H9 (cell line): ENCODE measurements around the gene ZNF700. TPM values are rescaled to one million over a fixed set of nuclear protein-coding genes. Genes with fewer than 3 reads are reported as not detected.

Experiments used
- DNase-seq: peaks from one replicate; pipeline ENCODE4 v3.0.0-alpha.2; 2017
- H2AFZ ChIP-seq: one replicate; pipeline ENCODE4 v1.6.1; 2013; ENCODE audit warnings: mild to moderate bottlenecking, low read length, control low read depth, moderate library complexity
- H2AK5ac ChIP-seq: 2 replicates; pipeline ENCODE4 v1.6.1; 2013; ENCODE audit warnings: low read length, control low read depth, mixed read lengths; ENCODE audit not compliant: insufficient read length
- H2BK120ac ChIP-seq: one replicate; pipeline ENCODE4 v1.6.1; 2013; ENCODE audit warnings: low read depth, mild to moderate bottlenecking, low read length, control low read depth, inconsistent platforms; ENCODE audit not compliant: poor library complexity, severe bottlenecking
- H2BK12ac ChIP-seq: 2 replicates; pipeline ENCODE4 v1.6.1; 2013; ENCODE audit warnings: low read length, control low read depth, mixed read lengths, low read depth; ENCODE audit not compliant: insufficient read length
- H2BK15ac ChIP-seq: 2 replicates; pipeline ENCODE4 v1.6.1; 2013; ENCODE audit warnings: low read depth, low read length, control low read depth
- H2BK20ac ChIP-seq: one replicate; pipeline ENCODE4 v1.6.1; 2013; ENCODE audit warnings: low read depth, mild to moderate bottlenecking, low read length, control low read depth, inconsistent platforms; ENCODE audit not compliant: poor library complexity, severe bottlenecking
- H2BK5ac ChIP-seq: 2 replicates; pipeline ENCODE4 v1.6.1; 2013; ENCODE audit warnings: low read length, control low read depth, mixed read lengths; ENCODE audit not compliant: insufficient read length
- H3K14ac ChIP-seq: 2 replicates; pipeline ENCODE4 v1.6.1; 2013; ENCODE audit warnings: low read length, control low read depth; ENCODE audit not compliant: insufficient read depth
- H3K18ac ChIP-seq: 2 replicates; pipeline ENCODE4 v1.6.1; 2013; ENCODE audit warnings: low read depth, mild to moderate bottlenecking, mixed read lengths, low read length, control low read depth; ENCODE audit not compliant: insufficient read length
- H3K23ac ChIP-seq: 2 replicates; pipeline ENCODE4 v1.6.1; 2013; ENCODE audit warnings: low read length, control low read depth, mixed read lengths, low read depth; ENCODE audit not compliant: insufficient read length
- H3K23me2 ChIP-seq: 2 replicates; pipeline ENCODE4 v1.6.1; 2013; ENCODE audit warnings: low read depth, mild to moderate bottlenecking, mixed read lengths, low read length, control low read depth; ENCODE audit not compliant: insufficient read length, poor library complexity, severe bottlenecking
- H3K27ac ChIP-seq: 2 replicates; pipeline ENCODE4 v1.5.1; 2013; ENCODE audit warnings: low read length, control low read depth, mixed read lengths, low read depth; ENCODE audit not compliant: insufficient read length
- H3K27me3 ChIP-seq: 2 replicates; pipeline ENCODE4 v1.6.1; 2013; ENCODE audit warnings: low read length, control low read depth, inconsistent platforms; ENCODE audit not compliant: insufficient read depth
- H3K4ac ChIP-seq: 2 replicates; pipeline ENCODE4 v1.6.1; 2013; ENCODE audit warnings: low read depth, mild to moderate bottlenecking, control low read depth, inconsistent platforms, low read length, moderate library complexity
- H3K4me1 ChIP-seq: 2 replicates; pipeline ENCODE4 v1.6.1; 2013; ENCODE audit warnings: low read length, control low read depth, inconsistent platforms; ENCODE audit not compliant: insufficient read depth
- H3K4me2 ChIP-seq: 2 replicates; pipeline ENCODE4 v1.6.1; 2013; ENCODE audit warnings: low read length, control low read depth, mixed read lengths; ENCODE audit not compliant: insufficient read length, insufficient read depth
- H3K56ac ChIP-seq: 2 replicates; pipeline ENCODE4 v1.6.1; 2013; ENCODE audit warnings: low read depth, mild to moderate bottlenecking, mixed read lengths, low read length, control low read depth; ENCODE audit not compliant: insufficient read length
- H3K79me1 ChIP-seq: 2 replicates; pipeline ENCODE4 v1.6.1; 2013; ENCODE audit warnings: low read depth, mild to moderate bottlenecking, moderate library complexity, low read length, control low read depth, inconsistent platforms; ENCODE audit not compliant: insufficient read depth, poor library complexity, severe bottlenecking
- H3K79me2 ChIP-seq: 2 replicates; pipeline ENCODE4 v1.6.1; 2013; ENCODE audit warnings: low read length, control low read depth, inconsistent platforms; ENCODE audit not compliant: insufficient read depth
- H3K9ac ChIP-seq: 2 replicates; pipeline ENCODE4 v1.6.1; 2013; ENCODE audit warnings: low read length, control low read depth, mixed read lengths; ENCODE audit not compliant: insufficient read length; ENCODE audit errors: extremely low read depth
- H3K9me3 ChIP-seq: one replicate; pipeline ENCODE4 v1.6.1; 2013; ENCODE audit warnings: low read depth, low read length, inconsistent platforms; ENCODE audit not compliant: control insufficient read depth
- H3T11ph ChIP-seq: one replicate; pipeline ENCODE4 v1.6.1; 2013; ENCODE audit warnings: mild to moderate bottlenecking, low read length, control low read depth, inconsistent platforms
- H4K20me1 ChIP-seq: one replicate; pipeline ENCODE4 v1.6.1; 2013; ENCODE audit not compliant: control insufficient read depth, insufficient read length, insufficient read depth
- H4K5ac ChIP-seq: 2 replicates; pipeline ENCODE4 v1.6.1; 2013; ENCODE audit warnings: low read depth, mild to moderate bottlenecking, mixed read lengths, low read length, control low read depth; ENCODE audit not compliant: insufficient read length
- H4K8ac ChIP-seq: replicated peaks from 2 replicates; pipeline ENCODE4 v1.6.1; 2013; ENCODE audit warnings: low read length, control low read depth, mixed read lengths, low read depth; ENCODE audit not compliant: insufficient read length
- H4K91ac ChIP-seq: 2 replicates; pipeline ENCODE4 v1.6.1; 2013; ENCODE audit warnings: low read depth, mild to moderate bottlenecking, moderate library complexity, mixed read lengths, low read length, control low read depth; ENCODE audit not compliant: insufficient read length
- H3K27ac Mint-ChIP-seq, 3 experiments: 2 replicates in 2 of 3; 3 replicates in 1 of 3; pipeline ENCODE4 v1.8.0; 2020 to 2021; ENCODE audit warnings: mixed read lengths in 3 of 3, mild to moderate bottlenecking in 1 of 3, moderate library complexity in 1 of 3
- H3K27me3 Mint-ChIP-seq: 2 replicates; pipeline ENCODE4 v1.8.0; 2021; ENCODE audit warnings: low read depth, mild to moderate bottlenecking, moderate library complexity, mixed read lengths
- H3K36me3 Mint-ChIP-seq, 3 experiments: 2 replicates in 2 of 3; 3 replicates in 1 of 3; pipeline ENCODE4 v1.8.0; 2020 to 2021; ENCODE audit warnings: low read depth in 3 of 3, mixed read lengths in 3 of 3; ENCODE audit not compliant: insufficient read depth in 1 of 3
- H3K4me1 Mint-ChIP-seq, 2 experiments: 2 replicates each; pipeline ENCODE4 v1.8.0; 2020; ENCODE audit warnings: mixed read lengths in 2 of 2
- H3K4me3 Mint-ChIP-seq, 2 experiments: 2 replicates in 1 of 2; 3 replicates in 1 of 2; pipeline ENCODE4 v1.8.0; 2020 to 2021; ENCODE audit warnings: mild to moderate bottlenecking in 2 of 2, mixed read lengths in 2 of 2, moderate library complexity in 1 of 2
- H3K9me3 Mint-ChIP-seq, 2 experiments: 2 replicates in 1 of 2; 3 replicates in 1 of 2; pipeline ENCODE4 v1.8.0; 2020; ENCODE audit warnings: mild to moderate bottlenecking in 2 of 2, mixed read lengths in 2 of 2, moderate library complexity in 1 of 2
- CTCF ChIP-seq: fragments of 200-600 bp; sonication (generic); conservative IDR thresholded peaks from 3 replicates; pipeline ENCODE4 v1.8.0; 2021; ENCODE audit warnings: antibody characterized with exemption, mild to moderate bottlenecking
- WGBS: extraction: QIAGEN DNeasy Blood & Tissue Kit; methylation state at CpG from one replicate; pipeline ENCODE4 v1.1.7; 2013; ENCODE audit warnings: missing lambda C conversion rate, low lambda C conversion rate, mixed read lengths; ENCODE audit not compliant: insufficient read length; ENCODE audit errors: extremely low coverage; 5-methylcytosine and 5-hydroxymethylcytosine counted together
- total RNA-seq: library from RNA; stranded (reverse); gene quantifications from 2 replicates; pipeline ENCODE4 v1.2.1, GENCODE V29; 2021

ZNF700 gene
- total RNA-seq, 1 experiment from 2014 or later: 9.9 TPM

GRCh38 chr19:11944656-11945055 is 19.7 kb downstream of the ZNF700 start:
- no peak for TF ChIP-seq CTCF
- H2BK12ac ChIP-seq: no peak overlapping the region
- no peak overlapping the region for H3K27ac Mint-ChIP-seq

More at GRCh38 chr19:11944656-11945055, 19.7 kb downstream of the ZNF700 start:
- WGBS: no CpG with 5 or more reads among the region's 4 CpGs
- H3K27me3 ChIP-seq: no peaks in the 10 kb centered on the region
- no peaks in the 10 kb centered on the region for H3K79me2 ChIP-seq
- H3K18ac ChIP-seq: no peak overlapping the region
- no peak overlapping the region for H2BK15ac ChIP-seq
- H2BK20ac ChIP-seq: no peak overlapping the region
- H4K91ac ChIP-seq: no peak overlapping the region
- no peaks in the 10 kb centered on the region for H4K20me1 ChIP-seq
- Mint-ChIP-seq H3K4me1 (no peaks in the 10 kb centered on the region), H3K36me3 (peaks cover 88 to 96% (median 94%) of the 10 kb centered on the region in 3 experiments), H3K4me3 (no peak overlapping the region), H3K9me3 (peaks cover 96 to 97% of the 10 kb centered on the region in 2 experiments), H3K27me3 (peaks cover 1% of the 10 kb centered on the region)
- H3K14ac ChIP-seq: no peak overlapping the region
- peaks cover 80% of the 10 kb centered on the region for H3K9me3 ChIP-seq
- H3K4me2 ChIP-seq: no peak overlapping the region
- H3K79me1 ChIP-seq: no peaks in the 10 kb centered on the region
- no peak overlapping the region for H3K27ac ChIP-seq
- H2AK5ac ChIP-seq: no peak overlapping the region
- DNase-seq: no peak
- H3T11ph ChIP-seq: no peak overlapping the region
- no peak overlapping the region for H2AFZ ChIP-seq
- no peak overlapping the region for H4K8ac ChIP-seq
- H2BK120ac ChIP-seq: no peak overlapping the region
- H3K4me1 ChIP-seq: no peaks in the 10 kb centered on the region
- no peaks in the 10 kb centered on the region for H3K23me2 ChIP-seq
- no peak overlapping the region for H2BK5ac ChIP-seq
- H3K9ac ChIP-seq: no peak overlapping the region
- no peak overlapping the region for H3K4ac ChIP-seq
- H3K56ac ChIP-seq: no peak overlapping the region
- no peak overlapping the region for H3K23ac ChIP-seq
- no peak overlapping the region for H4K5ac ChIP-seq
